Lower lobe of right lung (tissue), 2 donors: Measurements from ENCODE around the gene BPI. TPM values are rescaled to one million over a fixed set of nuclear protein-coding genes. Genes with fewer than 3 reads are reported as not detected.
"Not testable (repeated sequence)": the region's sequence is repeated elsewhere in the genome, so short reads cannot be mapped to it uniquely, and the experiment has no call there.

Experiments
- ATAC-seq, 2 donors: fragments of 200-7000 bp; cut with Tn5 transposase; one replicate each; pipeline ENCODE4 v1.9.1; 2020 to 2022; ENCODE audit warnings: mild to moderate bottlenecking in 2 of 2, moderate library complexity in 2 of 2
- DNase-seq: peaks from one replicate; pipeline ENCODE4 v3.0.0-alpha.2; 2020
- H3K27ac ChIP-seq: fragments of 200-600 bp; one replicate; pipeline ENCODE4 v1.8.0; 2022
- H3K27me3 ChIP-seq: fragments of 200-600 bp; one replicate; pipeline ENCODE4 v1.8.0; 2022; ENCODE audit warnings: low read depth
- H3K36me3 ChIP-seq: fragments of 200-600 bp; one replicate; pipeline ENCODE4 v1.8.0; 2022; ENCODE audit warnings: mild to moderate bottlenecking
- H3K4me1 ChIP-seq: fragments of 200-600 bp; one replicate; pipeline ENCODE4 v1.8.0; 2022
- H3K4me3 ChIP-seq: fragments of 200-600 bp; one replicate; pipeline ENCODE4 v1.8.0; 2022; ENCODE audit warnings: mild to moderate bottlenecking
- H3K9me3 ChIP-seq: fragments of 200-600 bp; one replicate; pipeline ENCODE4 v1.8.0; 2022
- CTCF ChIP-seq: fragments of 200-600 bp; IDR thresholded peaks from one replicate; pipeline ENCODE4 v1.8.0; 2022; ENCODE audit warnings: antibody characterized with exemption, mild to moderate bottlenecking
- intact Hi-C: fragments of 100-400 bp; cut with DNase I; formaldehyde crosslinking; loops from one replicate; pipeline ENCODE4 v1.11.0; 2022
- total RNA-seq: library from RNA; stranded (reverse); fragmentation: NEBNext Ultra II Directional; extraction: Animal tissue kit (Norgen Biotek cat#: 25700); gene quantifications from one replicate; pipeline ENCODE4 v1.2.1, GENCODE V29; 2021
- donor health status: DM: no; HTN: yes; CAD: no; lungs with severe emphysema.

Gene BPI
- total RNA-seq, 1 donor from 2014 or later = 0.44 TPM

GRCh38 chr20:38369389-38369788, 65.4 kb downstream of the BPI start:
- intact Hi-C loops = no loop called here
- TF ChIP-seq CTCF = no peak
- H3K36me3 ChIP-seq = no peaks in the 10 kb centered on the region
- H3K4me1 ChIP-seq = peaks cover 5% of the 10 kb centered on the region
- DNase-seq = no peak
- no peak overlapping the region for H3K27ac ChIP-seq
- no peaks in the 10 kb centered on the region for H3K9me3 ChIP-seq
- H3K4me3 ChIP-seq = no peak overlapping the region
- H3K27me3 ChIP-seq = no peaks in the 10 kb centered on the region
- no peak for ATAC-seq

- Histone ChIP-seq H3K9me3 (no peaks in the 10 kb centered on the region), H3K4me1 (peaks cover 5% of the 10 kb centered on the region), H3K27me3 (no peaks in the 10 kb centered on the region), H3K36me3 (no peaks in the 10 kb centered on the region), H3K4me3 (no peak overlapping the region), H3K27ac (no peak overlapping the region)
- DNase-seq (no peak), ATAC-seq (no peak)
- TF ChIP-seq CTCF = no peak
- intact Hi-C loops = no loop called here
Observed at GRCh38 chr20:38372806-38373205, 68.8 kb downstream of the BPI start.

GRCh38 chr20:38373231-38373867, 69.4 kb downstream of the BPI start:
- no peak overlapping the region for H3K4me3 ChIP-seq
- H3K4me1 ChIP-seq = peaks cover 5% of the 10 kb centered on the region
- TF ChIP-seq CTCF = no peak
- H3K9me3 ChIP-seq = no peaks in the 10 kb centered on the region
- ATAC-seq (no peak), DNase-seq (no peak)
- no peaks in the 10 kb centered on the region for H3K27me3 ChIP-seq
- H3K36me3 ChIP-seq = no peaks in the 10 kb centered on the region
- intact Hi-C loops = no loop called here
- no peak overlapping the region for H3K27ac ChIP-seq

- H3K27me3 ChIP-seq = no peaks in the 10 kb centered on the region
- DNase-seq (no peak), ATAC-seq (no peak)
- no peak overlapping the region for H3K27ac ChIP-seq
- peaks cover 5% of the 10 kb centered on the region for H3K4me1 ChIP-seq
- H3K36me3 ChIP-seq = no peaks in the 10 kb centered on the region
- TF ChIP-seq CTCF = no peak
- H3K9me3 ChIP-seq = no peaks in the 10 kb centered on the region
- H3K4me3 ChIP-seq = no peak overlapping the region
- intact Hi-C loops = no loop called here
Observed at GRCh38 chr20:38373898-38374297, 69.9 kb downstream of the BPI start.

GRCh38 chr20:38377039-38377685, 73.2 kb downstream of the BPI start:
- H3K4me3 ChIP-seq = no peak overlapping the region
- intact Hi-C loops = no loop called here
- DNase-seq (no peak), ATAC-seq (no peak)
- H3K36me3 ChIP-seq = no peaks in the 10 kb centered on the region
- TF ChIP-seq CTCF = no peak
- peaks cover 5% of the 10 kb centered on the region for H3K4me1 ChIP-seq
- no peak overlapping the region for H3K27ac ChIP-seq
- H3K9me3 ChIP-seq = no peaks in the 10 kb centered on the region
- no peaks in the 10 kb centered on the region for H3K27me3 ChIP-seq

DNA sequence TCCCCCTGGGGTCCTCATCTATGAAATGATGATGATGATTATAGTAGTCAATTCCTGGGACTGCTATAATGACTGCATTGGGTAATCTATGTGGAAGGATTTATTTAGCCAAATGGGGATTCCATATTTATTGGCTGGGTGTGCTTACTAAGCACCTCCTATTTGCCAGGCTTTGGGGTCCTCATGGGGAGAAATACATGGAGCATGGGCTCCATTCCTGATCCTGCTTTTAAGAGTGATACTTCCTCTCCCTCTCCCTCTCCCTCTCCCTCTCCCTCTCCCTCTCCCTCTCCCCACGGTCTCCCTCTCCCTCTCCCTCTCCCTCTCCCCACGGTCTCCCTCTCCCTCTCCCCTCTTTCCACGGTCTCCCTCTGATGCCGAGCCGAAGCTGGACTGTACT, 73.9 kb downstream of the BPI start:
- H3K27ac ChIP-seq, ATAC-seq, H3K4me3 ChIP-seq, H3K27me3 ChIP-seq, H3K9me3 ChIP-seq, H3K4me1 ChIP-seq, DNase-seq, intact Hi-C loops, H3K36me3 ChIP-seq: not testable (repeated sequence)
